Measurements from ENCODE around the gene GRID1. TPM values are rescaled to one million over a fixed set of nuclear protein-coding genes. Genes with fewer than 3 reads are reported as not detected.

GRID1 gene
- total and polyA plus RNA-seq, 9 of the 15 experiments (the other 6 are each of a cell fraction or from before 2014, with no cell fraction given): 0.01 to 7.2 (median 1.2) TPM

GRCh38 chr10:86264481-86265231 is 101.9 kb downstream of the GRID1 start:
- no peaks in the 10 kb centered on the region for H3K9me1 ChIP-seq (ENCODE audit: control insufficient read depth, insufficient read depth, low read length)
- peaks cover 0 to 4% of the 10 kb centered on the region in 2 experiments; a peak in 1 of 5 replicates for H3K4me1 ChIP-seq (replicated peaks in 1 of 2; ENCODE audit: control insufficient read depth in 2 of 2, insufficient read depth in 2 of 2, low read length in 2 of 2)
- no peak overlapping the region for H3K4me3 ChIP-seq
- H4K20me1 ChIP-seq (replicated peaks; ENCODE audit: control insufficient read depth, insufficient read depth, low read length): no peaks in the 10 kb centered on the region
- intact Hi-C loops (cut with micrococcal nuclease): no loop called here
- BruUV-seq (replicated peaks): no TSS peak
- H3K9ac ChIP-seq (ENCODE audit: insufficient read depth in 1 of 2, low read depth in 2 of 2, low read length in 2 of 2): no peak overlapping the region
- no peaks in the 10 kb centered on the region for H3K9me3 ChIP-seq (replicated peaks; ENCODE audit: control insufficient read depth, insufficient read depth, low read depth, low read length)
- in situ Hi-C loops (cut with MboI): loop anchor here (10.0 kb wide), 1 partner anchor 110 kb away; no protein-coding TSS in a partner anchor
- H3K27ac ChIP-seq (ENCODE audit: extremely low read depth, low read depth, low read length): no peak overlapping the region
- no peak for DNase-seq (ENCODE audit: extremely low read depth in 1 of 4, low spot score in 3 of 4)
- CTCF ChIA-PET (ENCODE audit: low intra/inter-chr PET ratio): no interaction called here
- FAIRE-seq: no peak
- no peak overlapping the region for H3K4me2 ChIP-seq (ENCODE audit: insufficient read depth, low read length)
- no peaks in the 10 kb centered on the region for H3K79me2 ChIP-seq (ENCODE audit: control insufficient read depth, insufficient read depth, low read length)
- TF ChIP-seq USF2 (CRISPR knock-in tag; IDR thresholded peaks at IDR 0.05) (no peak), HNRNPK (IDR thresholded peaks at IDR 0.05; ENCODE audit: low read depth, low read length, poor library complexity, severe bottlenecking) (no peak), REST (IDR thresholded peaks at IDR 0.05; ENCODE audit: borderline replicate concordance) (no peak), REST (CRISPR knock-in tag; IDR thresholded peaks at IDR 0.05; ENCODE audit: low read depth) (no peak)
- ATAC-seq: no peak
- POLR2A ChIA-PET: no interaction called here
- no peaks in the 10 kb centered on the region for H3K36me3 ChIP-seq (ENCODE audit: control insufficient read depth, insufficient read depth, low read length)
- H2AFZ ChIP-seq (ENCODE audit: low read depth, low read length): no peak overlapping the region
- WGBS (ENCODE audit: insufficient coverage, low coverage, missing lambda C conversion rate): 2% methylated on average over 10 of the region's 14 CpGs
- peaks cover 0 to 6% of the 10 kb centered on the region in 2 experiments; a peak in 1 of 5 replicates for H3K27me3 ChIP-seq (ENCODE audit: control insufficient read depth in 2 of 2, insufficient read depth in 2 of 2, low read length in 2 of 2)
